ENCODE data around the gene HPCAL1.

DNA sequence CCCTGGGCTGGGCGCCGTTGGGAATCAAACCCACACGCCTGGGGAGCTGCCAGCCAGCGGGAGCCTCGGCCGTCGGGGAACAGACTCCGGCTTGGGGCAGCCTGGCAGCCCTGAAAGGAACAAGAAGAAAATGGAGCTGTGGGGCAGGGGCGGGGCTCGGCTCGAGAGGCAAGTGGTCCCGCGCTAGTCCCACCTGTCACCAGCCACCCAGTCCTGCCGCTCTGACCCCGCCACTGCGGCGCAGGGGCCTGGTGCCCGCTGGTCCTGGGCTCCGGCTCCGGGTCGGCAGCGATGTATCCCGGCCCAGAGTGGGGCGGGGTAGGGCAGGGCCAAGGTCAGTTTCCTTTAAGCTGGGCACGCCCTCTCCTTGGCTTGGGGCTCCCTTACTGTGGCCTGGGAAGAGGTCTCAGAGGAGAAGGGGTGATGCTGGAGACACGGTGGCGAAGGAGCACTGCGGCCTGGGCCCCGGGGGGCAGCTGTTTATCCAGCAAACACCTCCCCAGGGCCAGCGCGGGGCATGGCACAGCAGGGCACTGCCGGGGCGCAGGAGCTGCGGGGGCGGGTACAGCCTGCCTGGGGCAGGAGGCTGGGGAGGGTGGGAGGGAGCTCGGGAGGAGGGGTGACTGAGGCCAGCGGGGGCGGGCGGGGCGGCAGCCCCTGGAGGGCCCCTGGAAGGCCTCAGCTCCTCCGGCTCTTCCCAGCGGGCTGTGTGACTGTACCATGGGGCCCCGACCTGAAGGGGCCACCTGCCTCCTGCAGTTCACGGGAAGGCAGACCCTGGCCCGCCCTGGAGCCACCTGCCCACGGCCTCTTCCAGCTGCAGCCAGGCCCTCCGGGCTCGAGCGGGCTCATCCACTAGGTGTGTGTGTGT is 129.8 kb downstream of the HPCAL1 start:
- TF ChIP-seq POLR2A (IDR thresholded peaks at IDR 0.05; ENCODE audit: low read depth) (no peak), EP300 (IDR thresholded peaks at IDR 0.05) (no peak), POLR2AphosphoS5 (IDR thresholded peaks at IDR 0.05) (no peak)
- TF ChIP-seq, protein P1, sequence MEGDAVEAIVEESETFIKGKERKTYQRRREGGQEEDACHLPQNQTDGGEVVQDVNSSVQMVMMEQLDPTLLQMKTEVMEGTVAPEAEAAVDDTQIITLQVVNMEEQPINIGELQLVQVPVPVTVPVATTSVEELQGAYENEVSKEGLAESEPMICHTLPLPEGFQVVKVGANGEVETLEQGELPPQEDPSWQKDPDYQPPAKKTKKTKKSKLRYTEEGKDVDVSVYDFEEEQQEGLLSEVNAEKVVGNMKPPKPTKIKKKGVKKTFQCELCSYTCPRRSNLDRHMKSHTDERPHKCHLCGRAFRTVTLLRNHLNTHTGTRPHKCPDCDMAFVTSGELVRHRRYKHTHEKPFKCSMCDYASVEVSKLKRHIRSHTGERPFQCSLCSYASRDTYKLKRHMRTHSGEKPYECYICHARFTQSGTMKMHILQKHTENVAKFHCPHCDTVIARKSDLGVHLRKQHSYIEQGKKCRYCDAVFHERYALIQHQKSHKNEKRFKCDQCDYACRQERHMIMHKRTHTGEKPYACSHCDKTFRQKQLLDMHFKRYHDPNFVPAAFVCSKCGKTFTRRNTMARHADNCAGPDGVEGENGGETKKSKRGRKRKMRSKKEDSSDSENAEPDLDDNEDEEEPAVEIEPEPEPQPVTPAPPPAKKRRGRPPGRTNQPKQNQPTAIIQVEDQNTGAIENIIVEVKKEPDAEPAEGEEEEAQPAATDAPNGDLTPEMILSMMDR (IDR thresholded peaks at IDR 0.05), result no peak
